Effector memory CD8-positive, alpha-beta T cell (primary cell): ENCODE measurements around the gene NRARP.

Experiments used
- ATAC-seq: fragments of 150-1000 bp; cut with Tn5 transposase; replicated peaks from 2 replicates; pipeline ENCODE4 v1.10.0; 2021; ENCODE audit warnings: mild to moderate bottlenecking, moderate library complexity
- DNase-seq, 3 experiments: peaks; one replicate each; pipeline ENCODE4 v3.0.0; 2021
- H3K27ac Mint-ChIP-seq, 2 donors: one replicate each; pipeline ENCODE4 v1.8.0; 2022; ENCODE audit warnings: mild to moderate bottlenecking in 2 of 2, mixed read lengths in 2 of 2, moderate library complexity in 2 of 2
- H3K27me3 Mint-ChIP-seq, 2 donors: one replicate each; pipeline ENCODE4 v1.8.0; 2022; ENCODE audit warnings: mixed read lengths in 2 of 2
- H3K36me3 Mint-ChIP-seq: one replicate; pipeline ENCODE4 v1.8.0; 2022; ENCODE audit warnings: mild to moderate bottlenecking, moderate library complexity, mixed read lengths; ENCODE audit not compliant: insufficient read depth
- H3K4me1 Mint-ChIP-seq, 2 donors: one replicate each; pipeline ENCODE4 v1.8.0; 2022; ENCODE audit warnings: low read depth in 2 of 2, mixed read lengths in 2 of 2
- H3K4me3 Mint-ChIP-seq, 2 donors: one replicate each; pipeline ENCODE4 v1.8.0; 2022; ENCODE audit warnings: mild to moderate bottlenecking in 2 of 2, mixed read lengths in 2 of 2, moderate library complexity in 2 of 2
- H3K9me3 Mint-ChIP-seq, 2 donors: one replicate each; pipeline ENCODE4 v1.8.0; 2022; ENCODE audit warnings: mixed read lengths in 2 of 2

The NRARP gene

GRCh38 chr9:137318602-137319001, 16.5 kb upstream of the NRARP start:
- H3K27ac Mint-ChIP-seq = no peak overlapping the region
- H3K27me3 Mint-ChIP-seq = peaks cover 7 to 9% of the 10 kb centered on the region in 2 donors
- H3K36me3 Mint-ChIP-seq = no peaks in the 10 kb centered on the region
- no peak overlapping the region for H3K4me3 Mint-ChIP-seq
- ATAC-seq (no peak), DNase-seq (no peak)
- H3K4me1 Mint-ChIP-seq = no peaks in the 10 kb centered on the region
- H3K9me3 Mint-ChIP-seq = no peaks in the 10 kb centered on the region

- Mint-ChIP-seq H3K4me1 (no peaks in the 10 kb centered on the region), H3K9me3 (no peaks in the 10 kb centered on the region), H3K4me3 (no peak overlapping the region), H3K36me3 (no peaks in the 10 kb centered on the region), H3K27ac (no peak overlapping the region), H3K27me3 (peaks cover 7 to 9% of the 10 kb centered on the region in 2 donors)
- DNase-seq (no peak), ATAC-seq (no peak)
Observed at GRCh38 chr9:137317718-137318511, 15.8 kb upstream of the NRARP start.

- Mint-ChIP-seq H3K4me1 (no peaks in the 10 kb centered on the region), H3K4me3 (no peak overlapping the region), H3K27ac (no peak overlapping the region), H3K9me3 (no peaks in the 10 kb centered on the region), H3K27me3 (peaks cover 7 to 9% of the 10 kb centered on the region in 2 donors), H3K36me3 (no peaks in the 10 kb centered on the region)
- no peak for ATAC-seq
- DNase-seq = no peak
Observed at GRCh38 chr9:137317021-137317717, 15.1 kb upstream of the NRARP start.

GRCh38 chr9:137316012-137316981, 14.2 kb upstream of the NRARP start:
- H3K9me3 Mint-ChIP-seq = no peaks in the 10 kb centered on the region
- H3K4me1 Mint-ChIP-seq = no peaks in the 10 kb centered on the region
- H3K27ac Mint-ChIP-seq = no peak overlapping the region
- ATAC-seq (no peak), DNase-seq (no peak)
- no peaks in the 10 kb centered on the region for H3K36me3 Mint-ChIP-seq
- no peak overlapping the region for H3K4me3 Mint-ChIP-seq
- peaks cover 7 to 9% of the 10 kb centered on the region in 2 donors for H3K27me3 Mint-ChIP-seq

- peaks cover 7 to 9% of the 10 kb centered on the region in 2 donors for H3K27me3 Mint-ChIP-seq
- no peak for DNase-seq
- ATAC-seq = no peak
- no peak overlapping the region for H3K4me3 Mint-ChIP-seq
- no peaks in the 10 kb centered on the region for H3K36me3 Mint-ChIP-seq
- no peaks in the 10 kb centered on the region for H3K9me3 Mint-ChIP-seq
- H3K27ac Mint-ChIP-seq = no peak overlapping the region
- H3K4me1 Mint-ChIP-seq = no peaks in the 10 kb centered on the region
Observed at GRCh38 chr9:137315581-137316011, 13.5 kb upstream of the NRARP start.

GRCh38 chr9:137314561-137315560, 12.8 kb upstream of the NRARP start:
- Mint-ChIP-seq H3K27me3 (peaks cover 7 to 9% of the 10 kb centered on the region in 2 donors), H3K9me3 (no peaks in the 10 kb centered on the region), H3K4me3 (no peak overlapping the region), H3K4me1 (no peaks in the 10 kb centered on the region), H3K27ac (no peak overlapping the region), H3K36me3 (no peaks in the 10 kb centered on the region)
- DNase-seq (no peak), ATAC-seq (no peak)

GRCh38 chr9:137313956-137314560, 12.0 kb upstream of the NRARP start:
- DNase-seq = no peak
- Mint-ChIP-seq H3K9me3 (no peaks in the 10 kb centered on the region), H3K4me3 (no peak overlapping the region), H3K27me3 (peaks cover 7 to 9% of the 10 kb centered on the region in 2 donors), H3K4me1 (no peaks in the 10 kb centered on the region), H3K36me3 (no peaks in the 10 kb centered on the region), H3K27ac (no peak overlapping the region)
- no peak for ATAC-seq

GRCh38 chr9:137313326-137313936, 11.4 kb upstream of the NRARP start:
- no peak for ATAC-seq
- H3K27me3 Mint-ChIP-seq = peaks cover 7 to 9% of the 10 kb centered on the region in 2 donors
- no peak for DNase-seq
- no peaks in the 10 kb centered on the region for H3K36me3 Mint-ChIP-seq
- no peaks in the 10 kb centered on the region for H3K9me3 Mint-ChIP-seq
- no peak overlapping the region for H3K4me3 Mint-ChIP-seq
- no peaks in the 10 kb centered on the region for H3K4me1 Mint-ChIP-seq
- no peak overlapping the region for H3K27ac Mint-ChIP-seq

- no peaks in the 10 kb centered on the region for H3K4me1 Mint-ChIP-seq
- H3K27ac Mint-ChIP-seq = no peak overlapping the region
- H3K36me3 Mint-ChIP-seq = no peaks in the 10 kb centered on the region
- no peaks in the 10 kb centered on the region for H3K9me3 Mint-ChIP-seq
- ATAC-seq (no peak), DNase-seq (no peak)
- H3K4me3 Mint-ChIP-seq = no peak overlapping the region
- peaks cover 7 to 9% of the 10 kb centered on the region in 2 donors for H3K27me3 Mint-ChIP-seq
Observed at GRCh38 chr9:137312852-137313325, 10.8 kb upstream of the NRARP start.

- ATAC-seq (no peak), DNase-seq (no peak)
- Mint-ChIP-seq H3K36me3 (no peaks in the 10 kb centered on the region), H3K4me1 (peaks cover 0 to under 1% of the 10 kb centered on the region in 2 donors), H3K27ac (no peak overlapping the region), H3K27me3 (peaks cover 7 to 8% of the 10 kb centered on the region in 2 donors), H3K4me3 (no peak overlapping the region), H3K9me3 (no peaks in the 10 kb centered on the region)
Observed at GRCh38 chr9:137311986-137312851, 10.1 kb upstream of the NRARP start.
